Chondrocyte (in vitro differentiated cells): ENCODE data around the gene YIF1A. TPM values are rescaled to one million over a fixed set of nuclear protein-coding genes. Genes with fewer than 3 reads are reported as not detected.

Source experiments
- DNase-seq: peaks from one replicate; pipeline ENCODE4 v3.0.0; 2021; ENCODE audit warnings: mixed read lengths, low spot score
- H3K27ac Mint-ChIP-seq: one replicate; pipeline ENCODE4 v1.8.0; 2021; ENCODE audit warnings: mild to moderate bottlenecking, moderate library complexity, mixed read lengths; ENCODE audit not compliant: unreplicated experiment
- H3K27me3 Mint-ChIP-seq: 2 replicates; pipeline ENCODE4 v1.8.0; 2021; ENCODE audit warnings: low read depth, mixed read lengths
- H3K36me3 Mint-ChIP-seq: 2 replicates; pipeline ENCODE4 v1.8.0; 2021; ENCODE audit warnings: low read depth, mixed read lengths
- H3K4me1 Mint-ChIP-seq: 2 replicates; pipeline ENCODE4 v1.8.0; 2021; ENCODE audit warnings: low read depth, mild to moderate bottlenecking, mixed read lengths
- H3K4me3 Mint-ChIP-seq: one replicate; pipeline ENCODE4 v1.8.0; 2021; ENCODE audit warnings: mild to moderate bottlenecking, moderate library complexity, mixed read lengths; ENCODE audit not compliant: unreplicated experiment
- H3K9me3 Mint-ChIP-seq: 2 replicates; pipeline ENCODE4 v1.8.0; 2021; ENCODE audit warnings: low read depth, mixed read lengths
- total RNA-seq: library from RNA; stranded (reverse); gene quantifications from 3 replicates; pipeline ENCODE4 v1.2.1, GENCODE V29; 2021
- TF ChIP-seq, protein P1 (sequence below): fragments of 200-600 bp; sonication (generic); IDR thresholded peaks from 2 replicates; pipeline ENCODE4 v1.5.0; 2021; ENCODE audit warnings: antibody characterized with exemption, mild to moderate bottlenecking, moderate library complexity

The YIF1A gene
- total RNA-seq, 1 donor from 2014 or later, result 193 TPM

DNA sequence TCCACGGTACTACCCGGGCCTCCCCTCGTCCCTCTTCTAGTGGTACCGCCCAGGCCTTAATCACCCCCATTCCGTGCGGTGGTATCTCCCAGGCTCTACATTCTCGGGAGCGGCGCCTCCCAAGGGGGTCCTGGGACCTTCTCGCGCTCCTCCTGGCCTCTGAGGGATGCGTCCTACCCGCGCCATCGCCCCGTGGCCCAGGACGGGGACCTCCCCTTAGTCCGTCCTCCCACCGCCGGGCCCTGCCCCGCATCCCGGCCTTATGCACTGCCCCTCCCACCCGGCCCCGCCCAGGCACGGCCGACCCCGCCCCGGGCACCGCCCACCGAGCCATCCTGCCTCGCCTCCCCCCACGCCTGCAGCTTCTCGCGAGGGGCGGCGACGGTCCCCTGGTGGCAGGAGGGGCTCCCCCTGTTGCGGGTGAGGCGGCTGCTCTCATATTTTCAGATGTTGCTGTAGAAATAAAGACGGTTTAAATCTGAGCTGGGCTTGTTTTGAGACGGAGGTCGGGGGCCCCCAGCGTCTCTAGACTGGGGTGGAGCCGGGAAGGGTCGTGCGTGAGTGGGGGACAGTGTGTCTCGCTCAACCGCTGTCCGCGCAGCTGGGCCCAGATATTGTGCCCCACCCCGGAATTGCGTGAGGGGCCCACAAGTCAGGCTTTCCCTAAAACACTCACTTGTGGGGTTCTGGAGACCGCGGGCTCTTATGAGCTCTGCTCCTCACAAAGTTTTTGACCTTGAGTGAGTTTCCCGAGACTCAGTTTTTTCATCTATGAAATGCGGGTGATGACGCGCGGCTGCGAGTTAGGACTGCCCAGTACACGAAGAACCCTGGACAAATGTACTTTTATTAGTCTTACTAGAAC is 21.3 kb downstream of the YIF1A start:
- Mint-ChIP-seq H3K36me3 (peaks cover 21% of the 10 kb centered on the region), H3K27ac (peak overlapping the region; percentile 98), H3K4me3 (peak overlapping the region; percentile 93), H3K27me3 (no peaks in the 10 kb centered on the region), H3K9me3 (no peaks in the 10 kb centered on the region), H3K4me1 (peaks cover 26% of the 10 kb centered on the region)
- TF ChIP-seq, protein P1, sequence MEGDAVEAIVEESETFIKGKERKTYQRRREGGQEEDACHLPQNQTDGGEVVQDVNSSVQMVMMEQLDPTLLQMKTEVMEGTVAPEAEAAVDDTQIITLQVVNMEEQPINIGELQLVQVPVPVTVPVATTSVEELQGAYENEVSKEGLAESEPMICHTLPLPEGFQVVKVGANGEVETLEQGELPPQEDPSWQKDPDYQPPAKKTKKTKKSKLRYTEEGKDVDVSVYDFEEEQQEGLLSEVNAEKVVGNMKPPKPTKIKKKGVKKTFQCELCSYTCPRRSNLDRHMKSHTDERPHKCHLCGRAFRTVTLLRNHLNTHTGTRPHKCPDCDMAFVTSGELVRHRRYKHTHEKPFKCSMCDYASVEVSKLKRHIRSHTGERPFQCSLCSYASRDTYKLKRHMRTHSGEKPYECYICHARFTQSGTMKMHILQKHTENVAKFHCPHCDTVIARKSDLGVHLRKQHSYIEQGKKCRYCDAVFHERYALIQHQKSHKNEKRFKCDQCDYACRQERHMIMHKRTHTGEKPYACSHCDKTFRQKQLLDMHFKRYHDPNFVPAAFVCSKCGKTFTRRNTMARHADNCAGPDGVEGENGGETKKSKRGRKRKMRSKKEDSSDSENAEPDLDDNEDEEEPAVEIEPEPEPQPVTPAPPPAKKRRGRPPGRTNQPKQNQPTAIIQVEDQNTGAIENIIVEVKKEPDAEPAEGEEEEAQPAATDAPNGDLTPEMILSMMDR, result peak; percentile 46
- no peak for DNase-seq

DNA sequence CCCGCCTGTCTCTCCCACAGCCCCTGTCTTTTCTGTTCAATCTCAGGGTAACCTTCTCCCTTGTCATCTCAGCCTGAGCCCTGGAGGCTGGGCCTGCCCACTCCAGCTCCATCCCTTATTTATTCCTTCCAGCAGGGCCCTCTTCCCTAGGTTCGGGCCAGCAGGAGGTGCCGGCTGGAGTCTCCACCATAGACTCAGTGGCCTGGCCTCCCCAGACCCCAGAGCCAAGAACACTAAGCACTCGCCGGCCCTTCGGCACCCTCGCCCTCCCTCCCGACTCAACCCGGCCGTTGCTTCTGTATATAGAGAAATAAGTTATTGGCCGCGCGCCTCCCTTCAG is 21.9 kb downstream of the YIF1A start:
- H3K9me3 Mint-ChIP-seq, result no peaks in the 10 kb centered on the region
- H3K27me3 Mint-ChIP-seq, result no peaks in the 10 kb centered on the region
- peaks cover 26% of the 10 kb centered on the region for H3K4me1 Mint-ChIP-seq
- peak overlapping the region; percentile 93 for H3K4me3 Mint-ChIP-seq
- no peak for DNase-seq
- TF ChIP-seq, protein P1, result peak; percentile 31
- peak overlapping the region; percentile 98 for H3K27ac Mint-ChIP-seq
- peaks cover 17% of the 10 kb centered on the region for H3K36me3 Mint-ChIP-seq

DNA sequence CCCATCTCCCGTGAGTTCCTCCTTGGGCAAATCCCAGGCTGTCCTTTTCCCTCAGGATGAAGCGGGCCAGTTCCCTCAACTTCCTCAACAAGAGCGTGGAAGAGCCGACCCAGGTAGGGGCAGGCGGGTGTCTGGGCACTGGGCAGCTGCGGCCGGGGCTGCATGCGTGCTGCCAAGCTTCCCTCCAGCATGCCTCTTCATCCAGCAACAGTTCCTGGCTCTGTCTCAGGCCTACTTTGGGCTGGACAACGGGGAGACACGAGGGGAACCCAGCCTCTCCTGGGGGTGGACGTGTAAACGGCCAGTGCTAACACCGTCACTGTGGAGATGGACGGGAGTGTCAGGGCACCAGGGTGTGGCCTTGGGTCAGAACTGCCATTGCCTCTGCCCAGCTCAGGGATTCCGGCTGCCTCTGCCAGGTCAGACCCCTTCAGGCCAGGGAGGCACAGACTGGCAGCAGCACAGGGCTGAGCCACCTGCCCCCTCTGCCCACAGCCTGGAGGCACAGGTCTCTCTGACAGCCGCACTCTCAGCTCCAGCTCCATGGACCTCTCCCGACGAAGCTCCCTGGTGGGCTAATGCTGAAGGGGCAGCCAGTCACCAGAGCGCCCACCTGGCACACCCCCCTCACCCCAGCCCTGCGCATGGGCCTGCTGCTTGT is 22.4 kb downstream of the YIF1A start:
- peak overlapping the region; percentile 98 for H3K27ac Mint-ChIP-seq
- no peaks in the 10 kb centered on the region for H3K27me3 Mint-ChIP-seq
- DNase-seq, result no peak
- no peaks in the 10 kb centered on the region for H3K9me3 Mint-ChIP-seq
- H3K36me3 Mint-ChIP-seq, result peaks cover 17% of the 10 kb centered on the region
- peak overlapping the region; percentile 93 for H3K4me3 Mint-ChIP-seq
- peaks cover 26% of the 10 kb centered on the region for H3K4me1 Mint-ChIP-seq
- TF ChIP-seq, protein P1, result no peak

DNA sequence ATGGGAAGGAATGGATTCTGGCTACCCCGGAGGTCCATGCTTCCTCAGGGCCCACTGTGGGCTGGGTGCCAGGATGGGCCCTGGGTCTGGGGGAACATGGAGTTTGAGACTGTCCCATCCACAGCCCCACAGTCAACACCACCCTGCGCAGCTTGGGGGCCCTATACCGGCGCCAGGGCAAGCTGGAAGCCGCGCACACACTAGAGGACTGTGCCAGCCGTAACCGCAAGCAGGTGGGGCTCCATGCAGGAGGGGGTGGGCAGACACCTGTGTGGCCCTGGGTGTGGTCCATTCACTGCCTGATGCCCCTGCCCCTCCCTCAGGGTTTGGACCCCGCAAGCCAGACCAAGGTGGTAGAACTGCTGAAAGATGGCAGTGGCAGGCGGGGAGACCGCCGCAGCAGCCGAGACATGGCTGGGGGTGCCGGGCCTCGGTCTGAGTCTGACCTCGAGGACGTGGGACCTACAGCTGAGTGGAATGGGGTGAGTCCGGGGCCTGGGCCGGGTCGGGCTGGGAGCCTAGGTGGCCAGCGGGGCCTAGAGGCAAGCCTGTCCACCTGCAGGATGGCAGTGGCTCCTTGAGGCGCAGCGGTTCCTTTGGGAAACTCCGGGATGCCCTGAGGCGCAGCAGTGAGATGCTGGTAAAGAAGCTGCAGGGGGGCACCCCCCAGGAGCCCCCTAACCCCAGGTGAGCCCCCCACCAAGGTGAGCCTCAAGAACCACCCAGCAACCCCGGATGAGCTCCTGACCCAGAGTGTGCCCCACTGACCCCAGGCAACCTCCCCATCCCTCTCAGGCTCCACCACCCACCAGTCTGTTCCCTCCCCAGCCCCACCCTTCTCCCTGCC is 23.2 kb downstream of the YIF1A start:
- no peak for DNase-seq
- Mint-ChIP-seq H3K4me3 (no peak overlapping the region), H3K36me3 (peaks cover 15% of the 10 kb centered on the region), H3K9me3 (no peaks in the 10 kb centered on the region), H3K27ac (no peak overlapping the region), H3K27me3 (no peaks in the 10 kb centered on the region), H3K4me1 (peaks cover 25% of the 10 kb centered on the region)
- TF ChIP-seq, protein P1, result no peak

DNA sequence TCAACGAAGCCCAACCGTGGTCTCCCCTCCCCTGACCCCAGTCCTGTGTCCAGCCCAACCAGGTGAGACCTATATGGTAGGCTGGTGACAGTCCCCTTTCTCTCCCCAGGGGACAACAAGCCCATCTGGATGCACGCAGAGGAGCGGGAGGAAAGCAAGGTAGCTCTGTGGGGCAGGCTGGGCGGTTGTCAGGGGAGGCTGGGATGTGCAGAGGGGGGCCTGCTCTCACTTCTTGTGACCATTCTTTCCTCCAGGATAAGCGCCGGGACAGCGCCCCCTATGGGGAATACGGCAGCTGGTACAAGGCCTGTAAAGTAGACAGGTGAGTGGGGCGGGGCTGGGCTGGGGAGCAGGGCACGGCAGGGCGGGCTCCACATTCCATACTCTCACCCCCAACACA is 24.0 kb downstream of the YIF1A start:
- H3K4me3 Mint-ChIP-seq, result no peak overlapping the region
- H3K27ac Mint-ChIP-seq, result no peak overlapping the region
- H3K27me3 Mint-ChIP-seq, result no peaks in the 10 kb centered on the region

More for the DNA sequence above, 24.0 kb downstream of the YIF1A start:
- Mint-ChIP-seq H3K36me3 (peaks cover 17% of the 10 kb centered on the region), H3K9me3 (no peaks in the 10 kb centered on the region), H3K4me1 (peaks cover 20% of the 10 kb centered on the region)
- no peak for DNase-seq
- TF ChIP-seq, protein P1, result peak; percentile 67
